Activated naive CD4-positive, alpha-beta T cell (primary cell): ENCODE data around the gene TRABD.
"Not testable (repeated sequence)": the region's sequence is repeated elsewhere in the genome, so short reads cannot be mapped to it uniquely, and the experiment has no call there.

Experiments used
- DNase-seq, 4 experiments: peaks; one replicate each; lab custom pipeline; 2025; lab: John Stamatoyannopoulos, UW

The TRABD gene

GRCh38 chr22:50151571-50152537 lies 33.9 kb upstream of the TRABD start:
- DNase-seq = no peak

- no peak for DNase-seq
Measured at GRCh38 chr22:50153056-50153755, 32.5 kb upstream of the TRABD start.

GRCh38 chr22:50153756-50154140 lies 32.0 kb upstream of the TRABD start:
- DNase-seq = no peak

- no peak for DNase-seq
Measured at GRCh38 chr22:50157709-50158375, 27.9 kb upstream of the TRABD start.

GRCh38 chr22:50160947-50161346 lies 24.8 kb upstream of the TRABD start:
- DNase-seq = no peak

GRCh38 chr22:50161508-50162390 lies 24.0 kb upstream of the TRABD start:
- no peak for DNase-seq

GRCh38 chr22:50162391-50162956 lies 23.2 kb upstream of the TRABD start:
- no peak for DNase-seq

GRCh38 chr22:50165436-50166123 lies 20.1 kb upstream of the TRABD start:
- DNase-seq = no peak

GRCh38 chr22:50167689-50168489 lies 17.8 kb upstream of the TRABD start:
- DNase-seq = no peak

GRCh38 chr22:50168490-50169180 lies 17.1 kb upstream of the TRABD start:
- DNase-seq = not testable (repeated sequence)

- no peak for DNase-seq
Measured at GRCh38 chr22:50169181-50169759, 16.4 kb upstream of the TRABD start.

GRCh38 chr22:50169774-50170341 lies 15.9 kb upstream of the TRABD start:
- DNase-seq = no peak

- no peak for DNase-seq
Measured at GRCh38 chr22:50170453-50171318, 15.0 kb upstream of the TRABD start, which contains the start of gene PANX2. PANX2 (plus strand) TSS chr22:50170731; CDS start chr22:50170731, 0 bp downstream.

- DNase-seq = no peak
Measured at GRCh38 chr22:50171319-50171964, 14.3 kb upstream of the TRABD start.

- DNase-seq = no peak
Measured at GRCh38 chr22:50171965-50172421, 13.7 kb upstream of the TRABD start.

GRCh38 chr22:50173311-50173982 lies 12.3 kb upstream of the TRABD start:
- DNase-seq = no peak
